CD4-positive, CD25-positive, alpha-beta regulatory T cell (primary cell): ENCODE measurements around the gene TUBGCP6. TPM values are rescaled to one million over a fixed set of nuclear protein-coding genes. Genes with fewer than 3 reads are reported as not detected.
A peak's percentile ranks its signal among the peaks of the same experiment; 100 is the strongest.

Source experiments
- ATAC-seq, 2 donors: fragments of 150-1000 bp; cut with Tn5 transposase; one replicate each; pipeline ENCODE4 v1.10.0; 2021; ENCODE audit warnings: low read depth in 2 of 2, moderate number of reproducible peaks in 2 of 2, moderate library complexity in 1 of 2
- DNase-seq, 3 donors: peaks; one replicate each; pipeline versions ENCODE4 v3.0.0 to v3.0.0-alpha.2; 2012 to 2022; ENCODE audit warnings: mixed read lengths in 1 of 3
- H3K27ac ChIP-seq: one replicate; pipeline ENCODE4 v1.7.0; 2013; ENCODE audit warnings: mild to moderate bottlenecking, low read length; ENCODE audit not compliant: insufficient read depth, poor library complexity, severe bottlenecking
- H3K27me3 ChIP-seq: one replicate; pipeline ENCODE4 v1.7.0; 2013; ENCODE audit warnings: low read length; ENCODE audit not compliant: control insufficient read depth, insufficient read depth
- H3K36me3 ChIP-seq: one replicate; pipeline ENCODE4 v1.7.0; 2013; ENCODE audit warnings: mild to moderate bottlenecking, low read length, moderate library complexity; ENCODE audit not compliant: control insufficient read depth, insufficient read depth
- H3K4me1 ChIP-seq: 2 replicates; pipeline ENCODE4 v1.7.0; 2013; ENCODE audit warnings: mild to moderate bottlenecking, low read length; ENCODE audit not compliant: insufficient read depth, control insufficient read depth, poor library complexity, severe bottlenecking
- H3K4me3 ChIP-seq: one replicate; pipeline ENCODE4 v1.7.0; 2013; ENCODE audit warnings: low read depth, mild to moderate bottlenecking, low read length, moderate library complexity
- H3K9me3 ChIP-seq, 2 experiments: 1 replicate in 1 of 2; 2 replicates in 1 of 2; pipeline ENCODE4 v1.7.0; 2013; ENCODE audit warnings: low read length in 2 of 2, mild to moderate bottlenecking in 1 of 2, moderate library complexity in 1 of 2; ENCODE audit not compliant: control insufficient read depth in 2 of 2
- H3K27ac Mint-ChIP-seq, 3 donors: one replicate each; pipeline ENCODE4 v1.8.0; 2020 to 2022; ENCODE audit warnings: mild to moderate bottlenecking in 3 of 3, mixed read lengths in 3 of 3, moderate library complexity in 2 of 3
- H3K27me3 Mint-ChIP-seq: one replicate; pipeline ENCODE4 v1.8.0; 2022; ENCODE audit warnings: mild to moderate bottlenecking, mixed read lengths
- H3K36me3 Mint-ChIP-seq: one replicate; pipeline ENCODE4 v1.8.0; 2020; ENCODE audit warnings: mixed read lengths
- H3K4me1 Mint-ChIP-seq, 4 donors: one replicate each; pipeline ENCODE4 v1.8.0; 2020 to 2022; ENCODE audit warnings: mixed read lengths in 4 of 4, mild to moderate bottlenecking in 1 of 4
- H3K4me3 Mint-ChIP-seq, 4 donors: one replicate each; pipeline ENCODE4 v1.8.0; 2020 to 2022; ENCODE audit warnings: mild to moderate bottlenecking in 4 of 4, mixed read lengths in 4 of 4, moderate library complexity in 3 of 4
- H3K9me3 Mint-ChIP-seq, 7 donors: one replicate each; pipeline ENCODE4 v1.8.0; 2020 to 2022; ENCODE audit warnings: mixed read lengths in 7 of 7, mild to moderate bottlenecking in 3 of 7, moderate library complexity in 2 of 7
- polyA plus RNA-seq, 4 donors: library from polyadenylated mRNA; unstranded; fragments of 300-500 nt; fragmentation: Illumina TruSeq; gene quantifications; one replicate each; pipeline ENCODE4 v1.2.3, GENCODE V29; 2021
- total RNA-seq: library from RNA; stranded (reverse); gene quantifications from one replicate; pipeline ENCODE4 v1.2.3, GENCODE V29; 2022

The TUBGCP6 gene
- total and polyA plus RNA-seq, 5 donors from 2014 or later = 14.0 to 132 (median 14.2) TPM

GRCh38 chr22:50213263-50213662 is 31.6 kb downstream of the TUBGCP6 start:
- H3K4me3 ChIP-seq = no peak overlapping the region
- H3K27ac ChIP-seq = no peak overlapping the region
- peaks cover 8% of the 10 kb centered on the region for H3K4me1 ChIP-seq
- H3K9me3 ChIP-seq = no peaks in the 10 kb centered on the region
- H3K27me3 Mint-ChIP-seq = no peaks in the 10 kb centered on the region
- H3K36me3 ChIP-seq = peaks cover 53% of the 10 kb centered on the region
- peak overlapping the region in 1 of 4 donors; percentile 58 for H3K4me3 Mint-ChIP-seq
- H3K27me3 ChIP-seq = no peaks in the 10 kb centered on the region
- DNase-seq (no peak), ATAC-seq (no peak)
- peaks cover 12 to 25% (median 19%) of the 10 kb centered on the region in 4 donors for H3K4me1 Mint-ChIP-seq
- H3K27ac Mint-ChIP-seq = peak overlapping the region in 1 of 3 donors; percentile 11
- H3K36me3 Mint-ChIP-seq = peaks cover 28% of the 10 kb centered on the region
- no peaks in the 10 kb centered on the region for H3K9me3 Mint-ChIP-seq

- Mint-ChIP-seq H3K4me3 (peak overlapping the region in 1 of 4 donors; percentile 35), H3K27me3 (no peaks in the 10 kb centered on the region), H3K27ac (no peak overlapping the region), H3K4me1 (peaks cover 12 to 27% (median 19%) of the 10 kb centered on the region in 4 donors), H3K36me3 (peaks cover 28% of the 10 kb centered on the region), H3K9me3 (no peaks in the 10 kb centered on the region)
- Histone ChIP-seq H3K36me3 (peaks cover 56% of the 10 kb centered on the region), H3K4me1 (peaks cover 8% of the 10 kb centered on the region), H3K27ac (no peak overlapping the region), H3K27me3 (no peaks in the 10 kb centered on the region), H3K9me3 (no peaks in the 10 kb centered on the region), H3K4me3 (no peak overlapping the region)
- DNase-seq (no peak), ATAC-seq (no peak)
Measured at GRCh38 chr22:50211147-50211546, 33.7 kb downstream of the TUBGCP6 start.

- H3K9me3 ChIP-seq = no peaks in the 10 kb centered on the region
- no peaks in the 10 kb centered on the region for H3K27me3 Mint-ChIP-seq
- H3K27ac Mint-ChIP-seq = no peak overlapping the region
- DNase-seq (no peak), ATAC-seq (no peak)
- H3K4me1 ChIP-seq = peaks cover 8% of the 10 kb centered on the region
- peaks cover 22% of the 10 kb centered on the region for H3K36me3 Mint-ChIP-seq
- no peaks in the 10 kb centered on the region for H3K9me3 Mint-ChIP-seq
- peaks cover 50% of the 10 kb centered on the region for H3K36me3 ChIP-seq
- no peaks in the 10 kb centered on the region for H3K27me3 ChIP-seq
- H3K4me3 Mint-ChIP-seq = peak overlapping the region in 1 of 4 donors; percentile 35
- no peak overlapping the region for H3K27ac ChIP-seq
- H3K4me3 ChIP-seq = no peak overlapping the region
- H3K4me1 Mint-ChIP-seq = peaks cover 12 to 27% (median 19%) of the 10 kb centered on the region in 4 donors
Measured at GRCh38 chr22:50210378-50211139, 34.3 kb downstream of the TUBGCP6 start.

- ATAC-seq (peak; percentile 65 to 73), DNase-seq (peak; percentile 54 to 78 (median 75))
- Mint-ChIP-seq H3K27ac (peak overlapping the region; percentile 18 to 89 (median 75)), H3K27me3 (no peaks in the 10 kb centered on the region), H3K36me3 (peaks cover 19% of the 10 kb centered on the region), H3K4me1 (peaks cover 12 to 29% (median 22%) of the 10 kb centered on the region in 4 donors), H3K4me3 (peak overlapping the region in 1 of 4 donors; percentile 55), H3K9me3 (no peaks in the 10 kb centered on the region)
- no peaks in the 10 kb centered on the region for H3K9me3 ChIP-seq
- no peak overlapping the region for H3K27ac ChIP-seq
- no peak overlapping the region for H3K4me3 ChIP-seq
- no peaks in the 10 kb centered on the region for H3K27me3 ChIP-seq
- peaks cover 46% of the 10 kb centered on the region for H3K36me3 ChIP-seq
- peaks cover 8% of the 10 kb centered on the region for H3K4me1 ChIP-seq
Measured at GRCh38 chr22:50209893-50210292, 34.9 kb downstream of the TUBGCP6 start.

- DNase-seq = no peak
- Mint-ChIP-seq H3K27ac (peak overlapping the region in 2 of 3 donors; percentile 75 to 89), H3K4me3 (peak overlapping the region in 1 of 4 donors; percentile 55), H3K9me3 (no peaks in the 10 kb centered on the region), H3K27me3 (no peaks in the 10 kb centered on the region), H3K4me1 (peaks cover 12 to 31% (median 24%) of the 10 kb centered on the region in 4 donors), H3K36me3 (peaks cover 16% of the 10 kb centered on the region)
- H3K27ac ChIP-seq = no peak overlapping the region
- no peaks in the 10 kb centered on the region for H3K27me3 ChIP-seq
- ATAC-seq = no peak
- peaks cover 8% of the 10 kb centered on the region for H3K4me1 ChIP-seq
- H3K4me3 ChIP-seq = no peak overlapping the region
- H3K36me3 ChIP-seq = peaks cover 44% of the 10 kb centered on the region
- no peaks in the 10 kb centered on the region for H3K9me3 ChIP-seq
Measured at GRCh38 chr22:50208939-50209892, 35.6 kb downstream of the TUBGCP6 start.

- ATAC-seq (no peak), DNase-seq (no peak)
- Mint-ChIP-seq H3K4me1 (peaks cover 12 to 36% (median 26%) of the 10 kb centered on the region in 4 donors), H3K36me3 (peaks cover 21% of the 10 kb centered on the region), H3K9me3 (no peaks in the 10 kb centered on the region), H3K27ac (no peak overlapping the region), H3K4me3 (peak overlapping the region in 1 of 4 donors; percentile 22), H3K27me3 (no peaks in the 10 kb centered on the region)
- Histone ChIP-seq H3K4me1 (peaks cover 8% of the 10 kb centered on the region), H3K9me3 (no peaks in the 10 kb centered on the region), H3K27ac (no peak overlapping the region), H3K27me3 (no peaks in the 10 kb centered on the region), H3K4me3 (no peak overlapping the region), H3K36me3 (peaks cover 45% of the 10 kb centered on the region)
Measured at GRCh38 chr22:50208430-50208938, 36.3 kb downstream of the TUBGCP6 start.

- H3K27ac ChIP-seq = no peak overlapping the region
- peaks cover 38% of the 10 kb centered on the region for H3K36me3 ChIP-seq
- Mint-ChIP-seq H3K9me3 (no peaks in the 10 kb centered on the region), H3K36me3 (peaks cover 17% of the 10 kb centered on the region), H3K4me1 (peaks cover 7 to 36% (median 27%) of the 10 kb centered on the region in 4 donors), H3K27ac (peak overlapping the region in 1 of 3 donors; percentile 52), H3K4me3 (peak overlapping the region in 1 of 4 donors; percentile 22), H3K27me3 (no peaks in the 10 kb centered on the region)
- DNase-seq (no peak), ATAC-seq (no peak)
- peaks cover 8% of the 10 kb centered on the region for H3K4me1 ChIP-seq
- no peak overlapping the region for H3K4me3 ChIP-seq
- no peaks in the 10 kb centered on the region for H3K9me3 ChIP-seq
- H3K27me3 ChIP-seq = no peaks in the 10 kb centered on the region
Measured at GRCh38 chr22:50207383-50208140, 37.3 kb downstream of the TUBGCP6 start.
